Nephron (organoid): Measurements from ENCODE around the gene GZMH.

Experiments
- H3K27ac Mint-ChIP-seq, 3 experiments: 2 replicates each; pipeline ENCODE4 v1.8.0; 2020; ENCODE audit warnings: mixed read lengths in 3 of 3, mild to moderate bottlenecking in 2 of 3, moderate library complexity in 1 of 3
- H3K27me3 Mint-ChIP-seq: 2 replicates; pipeline ENCODE4 v1.8.0; 2021; ENCODE audit warnings: low read depth, mild to moderate bottlenecking, moderate library complexity, mixed read lengths
- H3K36me3 Mint-ChIP-seq: 2 replicates; pipeline ENCODE4 v1.8.0; 2020; ENCODE audit warnings: low read depth, mixed read lengths
- H3K4me1 Mint-ChIP-seq: 2 replicates; pipeline ENCODE4 v1.8.0; 2020; ENCODE audit warnings: mixed read lengths
- H3K4me3 Mint-ChIP-seq, 3 experiments: 2 replicates each; pipeline ENCODE4 v1.8.0; 2020; ENCODE audit warnings: mild to moderate bottlenecking in 3 of 3, mixed read lengths in 3 of 3, moderate library complexity in 2 of 3
- H3K9me3 Mint-ChIP-seq: 2 replicates; pipeline ENCODE4 v1.8.0; 2020; ENCODE audit warnings: mixed read lengths
- TF ChIP-seq, protein P1 (sequence below), 3 experiments: fragments of 200-600 bp; sonication (generic); IDR thresholded peaks; one replicate each; pipeline ENCODE4 v1.5.0; 2021; ENCODE audit warnings: antibody characterized with exemption in 3 of 3; ENCODE audit not compliant: unreplicated experiment in 3 of 3

The GZMH gene

DNA sequence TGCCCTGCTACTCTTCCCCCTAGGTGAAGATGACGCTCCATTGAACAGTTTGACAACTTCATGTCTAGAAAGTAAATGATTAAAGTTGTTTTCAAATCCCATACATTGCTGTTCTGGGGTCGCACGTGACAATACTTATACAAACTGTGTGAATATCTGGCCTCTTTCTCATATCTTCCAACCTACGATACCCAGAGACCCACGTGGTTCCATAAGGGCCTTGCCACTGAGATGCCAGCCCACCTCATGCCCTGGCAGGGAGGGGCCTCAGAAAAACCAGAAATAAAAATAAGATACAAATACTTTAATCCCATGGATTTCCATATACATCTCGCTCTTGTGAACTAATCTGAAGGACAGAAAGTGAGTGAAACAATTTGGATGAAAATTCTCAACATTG is 20.0 kb upstream of the GZMH start:
- Mint-ChIP-seq H3K27ac (no peak overlapping the region), H3K4me3 (no peak overlapping the region), H3K4me1 (no peaks in the 10 kb centered on the region), H3K9me3 (no peaks in the 10 kb centered on the region), H3K36me3 (no peaks in the 10 kb centered on the region), H3K27me3 (peaks cover 3% of the 10 kb centered on the region)
- TF ChIP-seq, protein P1, sequence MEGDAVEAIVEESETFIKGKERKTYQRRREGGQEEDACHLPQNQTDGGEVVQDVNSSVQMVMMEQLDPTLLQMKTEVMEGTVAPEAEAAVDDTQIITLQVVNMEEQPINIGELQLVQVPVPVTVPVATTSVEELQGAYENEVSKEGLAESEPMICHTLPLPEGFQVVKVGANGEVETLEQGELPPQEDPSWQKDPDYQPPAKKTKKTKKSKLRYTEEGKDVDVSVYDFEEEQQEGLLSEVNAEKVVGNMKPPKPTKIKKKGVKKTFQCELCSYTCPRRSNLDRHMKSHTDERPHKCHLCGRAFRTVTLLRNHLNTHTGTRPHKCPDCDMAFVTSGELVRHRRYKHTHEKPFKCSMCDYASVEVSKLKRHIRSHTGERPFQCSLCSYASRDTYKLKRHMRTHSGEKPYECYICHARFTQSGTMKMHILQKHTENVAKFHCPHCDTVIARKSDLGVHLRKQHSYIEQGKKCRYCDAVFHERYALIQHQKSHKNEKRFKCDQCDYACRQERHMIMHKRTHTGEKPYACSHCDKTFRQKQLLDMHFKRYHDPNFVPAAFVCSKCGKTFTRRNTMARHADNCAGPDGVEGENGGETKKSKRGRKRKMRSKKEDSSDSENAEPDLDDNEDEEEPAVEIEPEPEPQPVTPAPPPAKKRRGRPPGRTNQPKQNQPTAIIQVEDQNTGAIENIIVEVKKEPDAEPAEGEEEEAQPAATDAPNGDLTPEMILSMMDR (IDR thresholded peaks at IDR 0.05; ENCODE audit: unreplicated experiment in 3 of 3), result no peak

- H3K27me3 Mint-ChIP-seq, result peaks cover 8% of the 10 kb centered on the region
- H3K4me3 Mint-ChIP-seq, result no peak overlapping the region
- no peaks in the 10 kb centered on the region for H3K4me1 Mint-ChIP-seq
- no peak overlapping the region for H3K27ac Mint-ChIP-seq
- TF ChIP-seq, protein P1 (IDR thresholded peaks at IDR 0.05; ENCODE audit: unreplicated experiment in 3 of 3), result no peak
- H3K9me3 Mint-ChIP-seq, result peaks cover 2% of the 10 kb centered on the region
- no peaks in the 10 kb centered on the region for H3K36me3 Mint-ChIP-seq
These were observed 4.3 kb upstream of the GZMH start for GRCh38 chr14:24613747-24614146.

- Mint-ChIP-seq H3K36me3 (no peaks in the 10 kb centered on the region), H3K4me1 (no peaks in the 10 kb centered on the region), H3K27ac (no peak overlapping the region), H3K4me3 (no peak overlapping the region), H3K27me3 (peaks cover 8% of the 10 kb centered on the region), H3K9me3 (no peaks in the 10 kb centered on the region)
- TF ChIP-seq, protein P1 (IDR thresholded peaks at IDR 0.05; ENCODE audit: unreplicated experiment in 3 of 3), result no peak
These were observed 3.8 kb upstream of the GZMH start for GRCh38 chr14:24613241-24613640.

GRCh38 chr14:24612196-24612595 is 2.7 kb upstream of the GZMH start:
- Mint-ChIP-seq H3K27ac (no peak overlapping the region), H3K27me3 (peaks cover 8% of the 10 kb centered on the region), H3K36me3 (no peaks in the 10 kb centered on the region), H3K4me1 (no peaks in the 10 kb centered on the region), H3K4me3 (no peak overlapping the region), H3K9me3 (no peaks in the 10 kb centered on the region)
- TF ChIP-seq, protein P1 (IDR thresholded peaks at IDR 0.05; ENCODE audit: unreplicated experiment in 3 of 3), result no peak

GRCh38 chr14:24607635-24608514 is 1.6 kb downstream of the GZMH start:
- no peak overlapping the region for H3K27ac Mint-ChIP-seq
- H3K4me3 Mint-ChIP-seq, result no peak overlapping the region
- H3K9me3 Mint-ChIP-seq, result no peaks in the 10 kb centered on the region
- H3K36me3 Mint-ChIP-seq, result no peaks in the 10 kb centered on the region
- H3K4me1 Mint-ChIP-seq, result no peaks in the 10 kb centered on the region
- H3K27me3 Mint-ChIP-seq, result peaks cover 7% of the 10 kb centered on the region
- TF ChIP-seq, protein P1 (IDR thresholded peaks at IDR 0.05; ENCODE audit: unreplicated experiment in 3 of 3), result no peak

GRCh38 chr14:24607081-24607480 is 2.4 kb downstream of the GZMH start:
- H3K36me3 Mint-ChIP-seq, result no peaks in the 10 kb centered on the region
- H3K4me1 Mint-ChIP-seq, result no peaks in the 10 kb centered on the region
- TF ChIP-seq, protein P1 (IDR thresholded peaks at IDR 0.05; ENCODE audit: unreplicated experiment in 3 of 3), result no peak
- no peaks in the 10 kb centered on the region for H3K27me3 Mint-ChIP-seq
- no peak overlapping the region for H3K27ac Mint-ChIP-seq
- H3K4me3 Mint-ChIP-seq, result no peak overlapping the region
- no peaks in the 10 kb centered on the region for H3K9me3 Mint-ChIP-seq
